Spleen (tissue), 11 donors: ENCODE results near the gene DAZAP2. TPM values are rescaled to one million over a fixed set of nuclear protein-coding genes. Genes with fewer than 3 reads are reported as not detected.

Source experiments
- DNase-seq: peaks from one replicate; pipeline ENCODE4 v3.0.0-alpha.2; 2020
- H3K27ac ChIP-seq, 8 donors: fragments of 200-600 bp; sonication (generic) in 7 of 8; 1 replicate in 4 of 8; 2 replicates in 4 of 8; pipeline versions ENCODE4 v1.5.0 to v1.8.0; 2016 to 2021; ENCODE audit warnings: inconsistent platforms in 4 of 8, mild to moderate bottlenecking in 4 of 8, moderate library complexity in 1 of 8
- H3K27me3 ChIP-seq, 7 donors: fragments of 200-600 bp; sonication (generic) in 6 of 7; replicated peaks in 1 of 7; 1 replicate in 4 of 7; 2 replicates in 3 of 7; pipeline versions ENCODE4 v1.5.0 to v1.8.0; 2016 to 2021; ENCODE audit warnings: inconsistent platforms in 3 of 7, mild to moderate bottlenecking in 1 of 7
- H3K36me3 ChIP-seq, 6 donors: fragments of 200-600 bp; sonication (generic) in 5 of 6; 1 replicate in 4 of 6; 2 replicates in 2 of 6; pipeline versions ENCODE4 v1.5.0 to v1.8.0; 2016 to 2021; ENCODE audit warnings: inconsistent platforms in 2 of 6
- H3K4me1 ChIP-seq, 6 donors: fragments of 200-600 bp; sonication (generic) in 5 of 6; 1 replicate in 3 of 6; 2 replicates in 3 of 6; pipeline versions ENCODE4 v1.5.0 to v1.8.0; 2016 to 2021; ENCODE audit warnings: inconsistent platforms in 3 of 6
- H3K4me3 ChIP-seq, 8 donors: fragments of 200-600 bp; sonication (generic) in 7 of 8; 1 replicate in 4 of 8; 2 replicates in 4 of 8; pipeline versions ENCODE4 v1.5.0 to v1.8.0; 2016 to 2021; ENCODE audit warnings: inconsistent platforms in 4 of 8, mild to moderate bottlenecking in 4 of 8, moderate library complexity in 2 of 8
- H3K9me3 ChIP-seq, 8 donors: fragments of 200-600 bp; sonication (generic) in 7 of 8; 1 replicate in 4 of 8; 2 replicates in 4 of 8; pipeline versions ENCODE4 v1.5.0 to v1.8.0; 2016 to 2021; ENCODE audit warnings: inconsistent platforms in 4 of 8
- POLR2A ChIP-seq, 3 donors: fragments of 450-650 bp; IDR thresholded peaks; one replicate each; pipeline ENCODE4 v1.5.1; 2017; ENCODE audit warnings: antibody characterized with exemption in 3 of 3, mild to moderate bottlenecking in 1 of 3
- POLR2AphosphoS5 ChIP-seq, 3 donors: sonication (generic); formaldehyde crosslinking; IDR thresholded peaks; one replicate each; pipeline ENCODE4 v1.5.1; 2017; ENCODE audit warnings: antibody characterized with exemption in 3 of 3
- WGBS, 5 donors: extraction: QIAGEN DNeasy Blood & Tissue Kit in 3 of 5; methylation state at CpG; one replicate each; pipeline versions ENCODE4 v1.1.5 to v1.1.7; 2013 to 2018; 5-methylcytosine and 5-hydroxymethylcytosine counted together
- intact Hi-C: fragments of 100-400 bp; cut with DNase I; formaldehyde crosslinking; loops from one replicate; pipeline ENCODE4 v1.15.0; 2023; ENCODE audit warnings: low total_unique reads
- polyA plus RNA-seq, 3 donors: library from polyadenylated mRNA; stranded (reverse); fragments of 200-250 nt; gene quantifications; one replicate each; pipeline ENCODE4 v1.2.1, GENCODE V29; 2013
- total RNA-seq, 7 donors: library from RNA; depleted of rRNA in 3 of 7; stranded (reverse); fragments of >200 nt in 3 of 7; fragmentation: NEBNext Ultra II Directional in 4 of 7; extraction: Animal tissue kit (Norgen Biotek cat#: 25700) in 4 of 7; gene quantifications; one replicate each; pipeline versions ENCODE4 v1.1.0 to v1.2.1, GENCODE V29; 2016 to 2021
- TF ChIP-seq, protein P1 (sequence below), 11 experiments: fragments of 200-600 bp in 7 of 11; fragments of 450-650 bp in 4 of 11; sonication (generic) in 4 of 11; IDR thresholded peaks in 8 of 11; conservative IDR thresholded peaks in 3 of 11; 1 replicate in 7 of 11; 2 replicates in 4 of 11; pipeline versions ENCODE4 v1.4.0 to v1.8.0; 2016 to 2021; ENCODE audit warnings: antibody characterized with exemption in 11 of 11, inconsistent platforms in 4 of 11, mild to moderate bottlenecking in 1 of 11
- donor health status: healthy with polysubstance abuse.
- donor health status: DM: no; HTN: no; CAD: no; lungs with moderate emphysema.
- donor health status: DM: no; HTN: no; CAD: no.
- donor health status: Bipolar disorder and iron deficiency.
- donor health status: healthy.
- donor health status: DM: no; HTN: no; CAD: no.
- donor health status: DM: yes; HTN: yes; CAD: no.

The DAZAP2 gene
- total and polyA plus RNA-seq, 10 donors: 181 to 493 (median 292) TPM

- no peaks in the 10 kb centered on the region for H3K27me3 ChIP-seq
- intact Hi-C loops: no loop called here
- H3K27ac ChIP-seq: no peak overlapping the region
- TF ChIP-seq, protein P1, sequence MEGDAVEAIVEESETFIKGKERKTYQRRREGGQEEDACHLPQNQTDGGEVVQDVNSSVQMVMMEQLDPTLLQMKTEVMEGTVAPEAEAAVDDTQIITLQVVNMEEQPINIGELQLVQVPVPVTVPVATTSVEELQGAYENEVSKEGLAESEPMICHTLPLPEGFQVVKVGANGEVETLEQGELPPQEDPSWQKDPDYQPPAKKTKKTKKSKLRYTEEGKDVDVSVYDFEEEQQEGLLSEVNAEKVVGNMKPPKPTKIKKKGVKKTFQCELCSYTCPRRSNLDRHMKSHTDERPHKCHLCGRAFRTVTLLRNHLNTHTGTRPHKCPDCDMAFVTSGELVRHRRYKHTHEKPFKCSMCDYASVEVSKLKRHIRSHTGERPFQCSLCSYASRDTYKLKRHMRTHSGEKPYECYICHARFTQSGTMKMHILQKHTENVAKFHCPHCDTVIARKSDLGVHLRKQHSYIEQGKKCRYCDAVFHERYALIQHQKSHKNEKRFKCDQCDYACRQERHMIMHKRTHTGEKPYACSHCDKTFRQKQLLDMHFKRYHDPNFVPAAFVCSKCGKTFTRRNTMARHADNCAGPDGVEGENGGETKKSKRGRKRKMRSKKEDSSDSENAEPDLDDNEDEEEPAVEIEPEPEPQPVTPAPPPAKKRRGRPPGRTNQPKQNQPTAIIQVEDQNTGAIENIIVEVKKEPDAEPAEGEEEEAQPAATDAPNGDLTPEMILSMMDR (IDR thresholded peaks at IDR 0.05 in 8 of 11, conservative IDR thresholded peaks at IDR 0.05 in 3 of 11): no peak
- TF ChIP-seq POLR2A (IDR thresholded peaks at IDR 0.05): no peak
- no peak for TF ChIP-seq POLR2AphosphoS5 (IDR thresholded peaks at IDR 0.05)
- no peaks in the 10 kb centered on the region for H3K9me3 ChIP-seq
- H3K36me3 ChIP-seq: no peaks in the 10 kb centered on the region
- H3K4me1 ChIP-seq: no peaks in the 10 kb centered on the region
- no peak overlapping the region for H3K4me3 ChIP-seq
- no peak for DNase-seq
- 94 to 97% (median 95%) methylated on average over 7 of the region's 7 CpGs for WGBS, 5 donors
Observed at GRCh38 chr12:51229116-51229809, 9.4 kb upstream of the DAZAP2 start.

GRCh38 chr12:51232642-51233041, 6.0 kb upstream of the DAZAP2 start:
- no peak for TF ChIP-seq POLR2AphosphoS5 (IDR thresholded peaks at IDR 0.05)
- TF ChIP-seq POLR2A (IDR thresholded peaks at IDR 0.05): no peak
- TF ChIP-seq, protein P1 (IDR thresholded peaks at IDR 0.05 in 8 of 11, conservative IDR thresholded peaks at IDR 0.05 in 3 of 11): no peak
- Histone ChIP-seq H3K9me3 (no peaks in the 10 kb centered on the region), H3K27me3 (no peaks in the 10 kb centered on the region), H3K4me1 (peaks cover 0 to 8% (median under 1%) of the 10 kb centered on the region in 6 donors), H3K27ac (no peak overlapping the region), H3K4me3 (no peak overlapping the region), H3K36me3 (no peaks in the 10 kb centered on the region)
- intact Hi-C loops: no loop called here
- no peak for DNase-seq

GRCh38 chr12:51234530-51234929, 4.1 kb upstream of the DAZAP2 start:
- intact Hi-C loops: no loop called here
- no peaks in the 10 kb centered on the region for H3K27me3 ChIP-seq
- H3K4me1 ChIP-seq: peaks cover under 1 to 18% (median 7%) of the 10 kb centered on the region in 6 donors
- WGBS, 5 donors: 64 to 81% (median 73%) methylated on average over 5 of the region's 5 CpGs
- H3K4me3 ChIP-seq: no peak overlapping the region
- no peak overlapping the region for H3K27ac ChIP-seq
- no peaks in the 10 kb centered on the region for H3K36me3 ChIP-seq
- TF ChIP-seq POLR2AphosphoS5 (IDR thresholded peaks at IDR 0.05) (no peak), POLR2A (IDR thresholded peaks at IDR 0.05) (no peak)
- TF ChIP-seq, protein P1 (IDR thresholded peaks at IDR 0.05 in 8 of 11, conservative IDR thresholded peaks at IDR 0.05 in 3 of 11): no peak
- no peaks in the 10 kb centered on the region for H3K9me3 ChIP-seq
- no peak for DNase-seq

DNA sequence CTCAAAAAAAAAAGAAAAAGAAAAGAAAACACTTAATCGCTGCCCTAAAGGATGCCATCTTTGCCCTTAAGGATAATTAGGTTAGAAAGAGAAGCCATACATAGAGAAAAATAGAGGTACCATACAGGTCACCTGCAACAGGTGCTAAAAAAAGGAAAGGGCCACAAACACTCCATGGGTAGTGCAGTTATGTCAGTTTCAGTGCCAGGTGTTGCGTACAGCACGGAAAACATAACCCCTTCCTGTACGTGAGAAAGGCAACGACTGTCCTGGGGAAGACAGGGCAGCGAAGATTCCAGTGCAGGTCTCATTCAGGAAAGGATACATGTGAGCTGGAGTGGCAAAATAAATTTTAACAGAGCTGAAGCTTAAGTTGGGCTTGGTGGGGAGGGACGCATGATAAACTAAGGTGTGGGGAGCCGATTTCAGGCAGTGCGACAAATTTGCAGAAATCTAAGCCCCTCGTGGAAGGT, 553 bp upstream of the DAZAP2 start:
- Histone ChIP-seq H3K27me3 (no peaks in the 10 kb centered on the region), H3K36me3 (peaks cover 3 to 34% (median 31%) of the 10 kb centered on the region in 6 donors), H3K9me3 (no peaks in the 10 kb centered on the region), H3K4me3 (peak overlapping the region; percentile 57 to 84 (median 74)), H3K4me1 (peaks cover 33 to 53% (median 43%) of the 10 kb centered on the region in 6 donors), H3K27ac (peak overlapping the region; percentile 99 to 100 (median 100))
- intact Hi-C loops: no loop called here
- 8 to 10% (median 9%) methylated on average over 10 of the region's 10 CpGs for WGBS, 5 donors
- TF ChIP-seq POLR2AphosphoS5 (IDR thresholded peaks at IDR 0.05) (no peak), POLR2A (IDR thresholded peaks at IDR 0.05) (no peak)
- TF ChIP-seq, protein P1 (IDR thresholded peaks at IDR 0.05 in 8 of 11, conservative IDR thresholded peaks at IDR 0.05 in 3 of 11): no peak
- DNase-seq: no peak
